Endodermal cell (in vitro differentiated cells): ENCODE measurements around the gene GJC2. TPM values are rescaled to one million over a fixed set of nuclear protein-coding genes. Genes with fewer than 3 reads are reported as not detected.
A peak's percentile ranks its signal among the peaks of the same experiment; 100 is the strongest.

Experiments used
- DNase-seq: peaks from one replicate; pipeline ENCODE4 v3.0.0-alpha.2; 2017
- H3K27ac ChIP-seq: 2 replicates; pipeline ENCODE4 v1.5.1; 2013; ENCODE audit warnings: mild to moderate bottlenecking, low read depth, low read length, moderate library complexity
- H3K27me3 ChIP-seq: 2 replicates; pipeline ENCODE4 v1.6.1; 2013; ENCODE audit warnings: mild to moderate bottlenecking, low read length, moderate library complexity; ENCODE audit not compliant: insufficient read depth, control insufficient read depth, poor library complexity, severe bottlenecking
- H3K36me3 ChIP-seq: 2 replicates; pipeline ENCODE4 v1.7.0; 2013; ENCODE audit warnings: mild to moderate bottlenecking, low read length, moderate library complexity; ENCODE audit not compliant: control insufficient read depth, insufficient read depth
- H3K4me1 ChIP-seq: one replicate; pipeline ENCODE4 v1.7.0; 2013; ENCODE audit warnings: low read length; ENCODE audit not compliant: control insufficient read depth, insufficient read depth
- H3K4me3 ChIP-seq: 2 replicates; pipeline ENCODE4 v1.5.1; 2013; ENCODE audit warnings: mild to moderate bottlenecking, low read length, moderate library complexity
- H3K9ac ChIP-seq: 2 replicates; pipeline ENCODE4 v1.6.1; 2013; ENCODE audit warnings: mild to moderate bottlenecking, low read length, moderate library complexity; ENCODE audit not compliant: poor library complexity, severe bottlenecking; ENCODE audit errors: extremely low read depth
- H3K9me3 ChIP-seq: 2 replicates; pipeline ENCODE4 v1.6.1; 2013; ENCODE audit warnings: mild to moderate bottlenecking, low read length, moderate library complexity; ENCODE audit not compliant: control insufficient read depth
- H3K27ac Mint-ChIP-seq: 2 replicates; pipeline ENCODE4 v1.8.0; 2020; ENCODE audit warnings: mixed read lengths
- H3K27me3 Mint-ChIP-seq: 2 replicates; pipeline ENCODE4 v1.8.0; 2021; ENCODE audit warnings: mild to moderate bottlenecking, mixed read lengths; ENCODE audit not compliant: insufficient read depth
- H3K36me3 Mint-ChIP-seq: 2 replicates; pipeline ENCODE4 v1.8.0; 2020; ENCODE audit warnings: low read depth, mixed read lengths
- H3K4me1 Mint-ChIP-seq: 2 replicates; pipeline ENCODE4 v1.8.0; 2020; ENCODE audit warnings: mixed read lengths
- H3K4me3 Mint-ChIP-seq: 2 replicates; pipeline ENCODE4 v1.8.0; 2020; ENCODE audit warnings: mild to moderate bottlenecking, moderate library complexity, mixed read lengths
- H3K9me3 Mint-ChIP-seq: 2 replicates; pipeline ENCODE4 v1.8.0; 2020; ENCODE audit warnings: mild to moderate bottlenecking, mixed read lengths
- CTCF ChIP-seq: fragments of 200-600 bp; sonication (generic); conservative IDR thresholded peaks from 2 replicates; pipeline ENCODE4 v1.5.0; 2021; ENCODE audit warnings: antibody characterized with exemption, mild to moderate bottlenecking
- WGBS, 2 experiments: methylation state at CpG; one replicate each; pipeline versions ENCODE4 v1.1.5 to v1.1.7; 2013; ENCODE audit warnings: missing lambda C conversion rate in 2 of 2, mixed read lengths in 1 of 2; ENCODE audit not compliant: insufficient coverage in 1 of 2, insufficient read length in 1 of 2; 5-methylcytosine and 5-hydroxymethylcytosine counted together
- total RNA-seq, 2 donors: library from RNA; stranded (reverse); fragmentation: NEBNext Ultra II Directional in 1 of 2; extraction: Animal tissue kit (Norgen Biotek cat#: 25700) in 1 of 2; gene quantifications; 2 replicates in 1 of 2; 3 replicates in 1 of 2; pipeline ENCODE4 v1.2.1, GENCODE V29; 2021

The GJC2 gene
- total RNA-seq, 2 donors from 2014 or later = 0.53 to 0.60 TPM

GRCh38 chr1:228169345-228169744 is 19.6 kb downstream of the GJC2 start:
- H3K27ac ChIP-seq = no peak overlapping the region
- no peaks in the 10 kb centered on the region for H3K27me3 ChIP-seq
- DNase-seq = no peak
- H3K9ac ChIP-seq = no peak overlapping the region
- Mint-ChIP-seq H3K9me3 (no peaks in the 10 kb centered on the region), H3K4me3 (no peak overlapping the region), H3K27me3 (no peaks in the 10 kb centered on the region), H3K27ac (no peak overlapping the region), H3K36me3 (no peaks in the 10 kb centered on the region), H3K4me1 (peaks cover 6% of the 10 kb centered on the region)
- H3K9me3 ChIP-seq = no peaks in the 10 kb centered on the region
- H3K4me3 ChIP-seq = no peak overlapping the region
- no peak for TF ChIP-seq CTCF
- no peaks in the 10 kb centered on the region for H3K36me3 ChIP-seq
- H3K4me1 ChIP-seq = no peaks in the 10 kb centered on the region
- WGBS, 2 experiments = 96 to 100% methylated on average over 2 of the region's 2 CpGs

- Histone ChIP-seq H3K36me3 (no peaks in the 10 kb centered on the region), H3K4me3 (no peak overlapping the region), H3K9me3 (no peaks in the 10 kb centered on the region), H3K27me3 (no peaks in the 10 kb centered on the region), H3K4me1 (no peaks in the 10 kb centered on the region), H3K27ac (no peak overlapping the region), H3K9ac (no peak overlapping the region)
- peaks cover 6% of the 10 kb centered on the region for H3K4me1 Mint-ChIP-seq
- H3K9me3 Mint-ChIP-seq = no peaks in the 10 kb centered on the region
- no peaks in the 10 kb centered on the region for H3K27me3 Mint-ChIP-seq
- no peaks in the 10 kb centered on the region for H3K36me3 Mint-ChIP-seq
- H3K4me3 Mint-ChIP-seq = no peak overlapping the region
- WGBS, 2 experiments = 92 to 96% methylated on average over 6 to 7 of the region's 7 CpGs
- H3K27ac Mint-ChIP-seq = no peak overlapping the region
- no peak for TF ChIP-seq CTCF
- DNase-seq = no peak
Measured at GRCh38 chr1:228170666-228171065, 20.9 kb downstream of the GJC2 start.

- H3K27ac ChIP-seq = no peak overlapping the region
- H3K9ac ChIP-seq = no peak overlapping the region
- DNase-seq = peak; percentile 36
- no peaks in the 10 kb centered on the region for H3K9me3 Mint-ChIP-seq
- no peaks in the 10 kb centered on the region for H3K4me1 ChIP-seq
- no peaks in the 10 kb centered on the region for H3K27me3 ChIP-seq
- H3K36me3 Mint-ChIP-seq = no peaks in the 10 kb centered on the region
- peaks cover 6% of the 10 kb centered on the region for H3K4me1 Mint-ChIP-seq
- H3K27me3 Mint-ChIP-seq = no peaks in the 10 kb centered on the region
- H3K4me3 Mint-ChIP-seq = no peak overlapping the region
- H3K9me3 ChIP-seq = no peaks in the 10 kb centered on the region
- H3K27ac Mint-ChIP-seq = no peak overlapping the region
- no peak for TF ChIP-seq CTCF
- WGBS, 2 experiments = 74 to 82% methylated on average over 7 to 10 of the region's 10 CpGs
- H3K4me3 ChIP-seq = no peak overlapping the region
- no peaks in the 10 kb centered on the region for H3K36me3 ChIP-seq
Measured at GRCh38 chr1:228171221-228171891, 21.6 kb downstream of the GJC2 start.
